NCI-H1417 treated with DMSO at 0.1 percent for 48 hours (cell line): ENCODE measurements around the gene LAMB4.

Experiments
- DNase-seq: peaks from one replicate; lab custom pipeline; 2025; lab: John Stamatoyannopoulos, UW

Gene LAMB4

GRCh38 chr7:108079648-108080591, 50.2 kb downstream of the LAMB4 start:
- no peak for DNase-seq

GRCh38 chr7:108079276-108079647, 50.9 kb downstream of the LAMB4 start:
- no peak for DNase-seq

- DNase-seq: no peak
Measured at GRCh38 chr7:108078691-108079090, 51.5 kb downstream of the LAMB4 start.

DNA sequence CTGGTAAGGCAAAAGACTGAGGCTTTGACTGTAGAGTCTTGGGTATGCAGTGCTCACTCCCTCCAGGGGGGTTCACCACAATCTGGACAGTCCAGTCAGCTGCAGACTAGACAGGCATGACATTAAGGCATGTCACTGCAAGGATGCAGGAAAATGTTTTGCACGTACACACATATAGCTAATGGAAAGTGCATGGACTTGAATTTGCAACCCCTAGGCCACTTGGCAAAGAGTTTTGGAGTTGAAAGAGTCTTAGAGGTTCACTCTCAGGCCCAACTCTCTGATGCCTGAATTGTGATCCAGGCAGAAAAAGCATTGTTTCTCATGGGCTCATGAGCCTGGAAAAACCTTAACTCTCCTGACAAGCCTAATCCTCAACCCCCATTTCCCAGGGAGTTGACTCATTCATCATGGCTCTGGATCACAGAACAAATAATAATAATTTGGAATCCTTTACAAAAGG, 51.9 kb downstream of the LAMB4 start:
- DNase-seq: no peak

DNA sequence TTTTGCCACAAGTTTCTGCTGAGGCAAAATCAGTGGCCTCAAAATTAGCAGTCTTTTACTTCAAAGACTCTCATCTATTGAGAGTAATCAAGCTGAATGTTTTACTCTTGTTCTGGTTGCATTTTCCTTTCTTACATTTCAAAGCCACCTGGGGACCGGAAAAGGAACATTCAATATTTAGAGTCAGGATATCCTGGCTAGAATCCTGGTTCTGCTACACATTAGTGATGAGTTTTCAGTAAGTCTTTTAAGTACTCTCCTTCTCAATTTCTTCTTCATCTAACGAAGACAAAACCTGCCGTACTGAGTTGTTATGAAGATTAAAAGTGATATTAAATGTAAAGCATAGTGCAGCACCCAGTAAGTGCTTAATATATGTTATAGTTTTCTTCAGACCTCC, 52.5 kb downstream of the LAMB4 start:
- no peak for DNase-seq

DNA sequence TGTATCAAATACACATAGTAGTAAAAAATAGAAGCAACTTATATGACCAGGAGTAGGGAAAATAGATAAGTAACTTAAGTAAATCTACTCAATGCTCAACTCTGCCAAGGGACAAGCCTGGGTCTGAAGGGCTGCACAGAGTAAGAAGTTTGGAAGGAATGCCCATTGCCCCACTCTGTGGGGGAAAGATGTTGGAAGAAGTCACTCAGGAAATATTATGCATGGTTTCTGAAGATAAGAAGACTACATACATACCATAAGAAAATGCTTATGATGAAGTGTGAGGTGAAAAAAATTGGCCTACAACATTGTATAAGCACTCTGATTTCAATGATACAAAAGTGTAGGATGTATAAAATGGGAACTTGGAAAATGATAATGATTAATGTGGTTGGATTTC, 54.0 kb downstream of the LAMB4 start:
- DNase-seq: no peak

DNA sequence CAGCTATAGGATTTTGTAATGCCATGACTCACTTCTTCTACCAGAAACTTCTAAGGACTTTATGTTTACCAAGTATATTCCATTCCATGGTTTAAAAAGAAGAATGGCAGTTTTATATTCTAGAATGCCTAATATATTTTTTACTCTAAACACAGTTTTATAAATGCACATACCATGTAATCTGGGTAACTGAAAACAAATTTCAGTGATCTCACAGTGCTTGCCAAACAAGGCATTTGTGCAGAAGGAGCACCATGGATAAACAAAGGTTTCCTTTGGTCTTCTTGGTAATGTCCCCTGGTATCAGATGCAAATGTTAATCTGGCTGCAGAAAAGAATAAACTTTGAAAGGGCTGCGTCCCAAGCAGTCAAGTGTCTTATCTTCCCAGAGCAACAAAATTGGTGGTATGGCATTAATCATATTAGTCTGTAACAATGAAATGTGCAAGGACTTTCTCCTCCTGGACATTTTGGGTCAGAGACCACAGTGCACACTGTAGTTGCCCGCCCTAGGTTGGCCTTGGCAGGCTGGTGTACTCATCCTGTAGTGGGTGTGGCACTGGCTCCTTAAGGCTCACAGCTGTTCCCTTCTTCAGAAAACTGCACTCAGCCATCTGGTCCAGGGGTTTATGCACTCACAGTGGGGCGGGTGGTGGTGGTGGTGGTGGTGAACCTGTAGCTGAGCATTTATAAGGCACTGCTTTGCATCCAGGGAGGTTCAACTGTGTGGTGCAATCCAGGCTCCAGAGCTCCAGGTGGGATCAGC, 56.7 kb downstream of the LAMB4 start:
- no peak for DNase-seq

DNA sequence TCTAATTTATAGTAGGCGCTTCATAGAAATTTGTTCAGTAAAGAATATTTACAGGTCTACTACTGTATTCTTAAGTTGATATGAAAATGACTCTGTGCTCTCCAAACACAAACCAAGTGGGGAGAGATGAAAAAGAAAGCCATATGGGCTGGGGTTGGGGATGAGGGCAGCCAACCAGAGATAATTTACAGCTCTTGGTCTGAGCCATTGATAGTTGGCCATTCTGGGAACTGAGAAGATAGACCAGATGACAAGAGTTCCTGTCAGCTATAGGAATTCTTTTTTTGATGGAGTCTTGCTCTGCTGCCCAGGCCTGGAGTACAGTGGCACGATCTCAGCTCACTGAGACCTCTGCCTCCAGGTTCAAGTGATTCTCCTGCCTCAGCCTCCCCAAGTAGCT, 57.4 kb downstream of the LAMB4 start:
- DNase-seq: no peak

DNA sequence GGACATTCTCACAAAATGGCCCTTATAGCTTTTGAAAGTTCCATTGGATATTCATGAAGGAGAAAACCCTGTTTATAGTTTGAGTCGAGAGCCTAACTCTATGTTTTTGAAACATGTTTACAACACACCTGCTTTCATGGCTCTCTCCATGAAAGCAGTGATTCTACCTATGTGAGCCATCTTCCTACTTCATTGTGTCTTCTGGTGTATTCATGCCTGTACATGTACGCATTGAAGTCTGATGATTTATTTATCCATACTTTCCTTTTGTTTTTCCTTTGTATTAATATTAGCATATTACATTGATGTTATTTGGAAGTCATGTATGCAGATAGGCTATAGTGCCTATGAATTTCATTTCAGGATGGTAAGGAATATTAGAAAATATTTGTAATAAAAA, 58.0 kb downstream of the LAMB4 start:
- no peak for DNase-seq

DNA sequence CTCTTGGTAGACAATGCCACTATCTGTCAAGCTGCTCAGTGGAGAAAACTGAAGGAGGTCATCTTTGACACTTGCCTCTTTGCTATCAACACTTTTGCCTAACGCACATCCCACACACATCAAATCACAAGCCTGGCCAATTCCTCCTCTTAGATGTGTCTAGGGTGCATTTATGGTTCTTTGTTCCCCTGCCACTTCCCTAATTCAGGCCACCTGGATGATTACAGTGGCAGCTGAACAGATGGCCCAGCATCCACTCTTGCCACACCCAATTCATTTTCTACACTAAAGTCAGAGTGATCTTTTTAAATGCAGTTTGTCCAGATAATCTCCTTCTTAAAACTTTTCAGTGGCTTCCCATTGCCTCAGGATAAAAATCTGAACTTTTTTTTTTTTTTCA, 58.6 kb downstream of the LAMB4 start:
- DNase-seq: no peak

DNA sequence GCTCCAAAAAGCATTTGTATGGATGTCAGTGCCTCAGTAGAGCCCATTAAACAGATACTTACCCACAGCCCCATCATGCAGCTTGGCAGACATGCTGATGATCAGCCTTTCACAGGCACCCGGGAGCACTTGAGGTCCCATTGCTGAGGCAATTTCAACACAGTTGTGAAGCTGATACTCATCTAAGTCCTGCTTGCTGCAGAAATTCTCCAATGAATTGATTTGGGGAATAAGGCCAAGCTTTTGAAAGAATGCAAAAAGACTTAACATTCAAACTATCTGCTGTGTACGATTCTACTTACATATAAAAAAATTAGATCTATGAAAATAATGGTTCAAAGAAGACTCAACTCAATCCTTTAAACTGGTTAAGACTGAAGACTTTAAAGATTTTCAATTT, 60.5 kb downstream of the LAMB4 start:
- no peak for DNase-seq

DNA sequence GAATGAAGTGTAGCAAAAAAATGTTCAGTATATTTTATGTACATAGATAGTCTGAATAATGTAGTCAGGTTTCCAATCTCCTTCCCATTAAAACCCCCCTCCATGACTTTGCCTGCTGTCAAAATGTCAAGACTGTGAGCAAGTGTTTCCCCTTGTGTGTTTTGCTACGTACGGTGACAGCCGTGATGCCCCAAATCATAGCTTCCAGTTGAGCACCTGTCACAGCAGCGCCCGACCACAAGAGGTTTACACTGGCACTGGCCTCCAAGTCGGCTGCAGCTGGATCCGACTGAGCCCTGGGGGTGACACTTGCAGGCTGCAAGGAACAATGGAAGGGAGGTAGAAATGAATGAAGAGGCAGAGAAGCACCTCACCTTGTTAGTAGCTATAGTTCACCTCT, 62.3 kb downstream of the LAMB4 start:
- peak; percentile 8 for DNase-seq

DNA sequence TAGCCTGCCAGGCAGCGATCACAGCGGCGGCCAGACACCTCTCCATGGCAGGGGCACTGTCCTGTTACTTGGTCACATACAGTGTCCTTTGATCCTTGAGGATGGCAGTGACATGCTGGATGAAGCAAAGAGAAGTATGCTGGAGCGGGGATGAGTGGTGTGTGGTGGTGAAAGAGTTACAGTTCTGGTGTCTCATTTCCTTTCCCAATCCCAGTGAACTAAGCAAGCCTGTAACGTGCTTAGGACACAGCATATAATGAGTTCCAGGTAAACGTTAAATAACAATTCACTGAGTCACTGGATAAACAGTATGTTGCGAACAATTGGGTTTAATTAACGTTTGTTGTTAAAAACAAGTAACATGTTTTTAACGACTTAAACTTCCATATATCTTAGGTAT, 63.7 kb downstream of the LAMB4 start:
- no peak for DNase-seq

- DNase-seq: no peak
Measured at GRCh38 chr7:108063520-108063933, 66.6 kb downstream of the LAMB4 start.

- DNase-seq: no peak
Measured at GRCh38 chr7:108062250-108063014, 67.7 kb downstream of the LAMB4 start.

GRCh38 chr7:108059526-108059925, 70.6 kb downstream of the LAMB4 start:
- DNase-seq: no peak

DNA sequence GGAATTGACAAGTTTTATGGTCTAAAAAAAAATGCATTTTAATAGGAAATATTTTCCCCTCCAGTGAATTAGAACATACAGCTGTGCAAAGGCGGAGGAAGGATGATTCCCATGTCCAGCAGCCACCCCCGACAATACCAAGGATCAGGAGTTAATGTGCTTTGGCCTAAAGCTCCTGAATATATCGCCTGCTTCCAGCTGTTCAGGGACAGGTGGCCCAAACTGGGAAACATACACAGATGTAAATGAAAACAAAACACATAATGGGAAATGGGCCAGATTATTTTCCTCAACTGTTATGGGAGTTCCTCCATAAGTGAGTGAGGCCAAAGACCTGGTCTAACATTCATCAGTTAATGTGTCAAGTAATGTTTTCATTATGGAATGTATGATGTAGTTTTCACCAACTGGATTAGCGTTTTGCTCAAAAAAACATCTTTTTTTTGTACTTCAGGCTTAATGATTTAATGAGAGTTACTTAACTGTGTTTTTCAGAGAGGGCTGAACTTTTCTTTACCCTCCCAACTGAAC, 72.1 kb downstream of the LAMB4 start:
- DNase-seq: no peak

DNA sequence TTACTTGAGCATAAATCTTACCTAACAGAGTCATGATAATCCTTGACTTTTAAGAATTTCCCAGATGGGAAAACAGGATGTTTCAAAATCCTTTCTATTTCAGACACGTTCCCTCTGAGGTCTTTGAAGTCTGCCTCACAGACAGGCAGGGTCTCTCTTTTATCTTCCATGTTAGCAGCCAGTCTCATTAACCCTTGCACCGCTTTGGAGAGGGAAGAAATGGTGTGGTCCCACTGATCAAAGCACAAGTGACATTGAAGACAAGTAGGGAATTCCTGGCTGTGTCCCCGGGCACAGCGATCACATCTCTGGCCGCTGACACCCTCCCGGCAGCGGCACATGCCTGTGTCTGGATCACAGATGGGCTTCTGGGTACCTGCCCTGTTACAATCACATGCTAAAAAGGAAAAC, 74.5 kb downstream of the LAMB4 start:
- DNase-seq: no peak

GRCh38 chr7:108054537-108054936, 75.6 kb downstream of the LAMB4 start:
- DNase-seq: no peak

GRCh38 chr7:108053250-108053649, 76.9 kb downstream of the LAMB4 start:
- no peak for DNase-seq

- DNase-seq: no peak
Measured at GRCh38 chr7:108051454-108051853, 78.7 kb downstream of the LAMB4 start.

GRCh38 chr7:108049962-108050361, 80.2 kb downstream of the LAMB4 start:
- no peak for DNase-seq
